ENCODE data around the gene MRGPRX2. TPM values are rescaled to one million over a fixed set of nuclear protein-coding genes. Genes with fewer than 3 reads are reported as not detected.

MRGPRX2 gene
- total RNA-seq, 2 donors from 2014 or later: not detected

GRCh38 chr11:19072464-19072863 is 11.9 kb upstream of the MRGPRX2 start:
- Histone ChIP-seq H3K9ac (ENCODE audit: extremely low read depth, low read length, poor library complexity, severe bottlenecking) (no peak overlapping the region), H3K36me3 (ENCODE audit: control insufficient read depth, insufficient read depth, low read length) (no peaks in the 10 kb centered on the region), H3K9me3 (ENCODE audit: control insufficient read depth, low read length) (no peaks in the 10 kb centered on the region), H3K27me3 (ENCODE audit: control insufficient read depth, insufficient read depth, low read length, poor library complexity, severe bottlenecking) (peaks cover 10% of the 10 kb centered on the region), H3K4me1 (ENCODE audit: control insufficient read depth, insufficient read depth, low read length) (no peaks in the 10 kb centered on the region), H3K4me3 (ENCODE audit: low read length) (no peak overlapping the region), H3K27ac (ENCODE audit: low read depth, low read length) (no peak overlapping the region)
- 89 to 93% methylated on average over 3 to 5 of the region's 5 CpGs for WGBS, 2 experiments (ENCODE audit: insufficient coverage in 1 of 2, insufficient read length in 1 of 2)
- Mint-ChIP-seq H3K9me3 (no peaks in the 10 kb centered on the region), H3K27me3 (ENCODE audit: insufficient read depth) (peaks cover 2% of the 10 kb centered on the region), H3K27ac (no peak overlapping the region), H3K36me3 (ENCODE audit: low read depth) (no peaks in the 10 kb centered on the region), H3K4me1 (peaks cover 10% of the 10 kb centered on the region), H3K4me3 (no peak overlapping the region)
- TF ChIP-seq CTCF (conservative IDR thresholded peaks at IDR 0.05): no peak
- DNase-seq: no peak

- Histone ChIP-seq H3K4me1 (ENCODE audit: control insufficient read depth, insufficient read depth, low read length) (no peaks in the 10 kb centered on the region), H3K9me3 (ENCODE audit: control insufficient read depth, low read length) (no peaks in the 10 kb centered on the region), H3K9ac (ENCODE audit: extremely low read depth, low read length, poor library complexity, severe bottlenecking) (no peak overlapping the region), H3K4me3 (ENCODE audit: low read length) (no peak overlapping the region), H3K27me3 (ENCODE audit: control insufficient read depth, insufficient read depth, low read length, poor library complexity, severe bottlenecking) (peaks cover 8% of the 10 kb centered on the region), H3K27ac (ENCODE audit: low read depth, low read length) (no peak overlapping the region), H3K36me3 (ENCODE audit: control insufficient read depth, insufficient read depth, low read length) (no peaks in the 10 kb centered on the region)
- TF ChIP-seq CTCF (conservative IDR thresholded peaks at IDR 0.05): peak; percentile 98
- 15 to 18% methylated on average over 5 to 10 of the region's 11 CpGs for WGBS, 2 experiments (ENCODE audit: insufficient coverage in 1 of 2, insufficient read length in 1 of 2)
- Mint-ChIP-seq H3K36me3 (ENCODE audit: low read depth) (no peaks in the 10 kb centered on the region), H3K4me1 (peaks cover 8% of the 10 kb centered on the region), H3K9me3 (no peaks in the 10 kb centered on the region), H3K27me3 (ENCODE audit: insufficient read depth) (peaks cover 2% of the 10 kb centered on the region), H3K4me3 (peak overlapping the region; percentile 21), H3K27ac (peak overlapping the region; percentile 65)
- peak; percentile 88 for DNase-seq
Observed at GRCh38 chr11:19071255-19071654, 10.7 kb upstream of the MRGPRX2 start.

GRCh38 chr11:19059833-19060232 is 684 bp downstream of the MRGPRX2 start:
- no peak overlapping the region for H3K27ac Mint-ChIP-seq
- H3K4me1 Mint-ChIP-seq: peaks cover 6% of the 10 kb centered on the region
- no peaks in the 10 kb centered on the region for H3K9me3 ChIP-seq (ENCODE audit: control insufficient read depth, low read length)
- H3K9ac ChIP-seq (ENCODE audit: extremely low read depth, low read length, poor library complexity, severe bottlenecking): no peak overlapping the region
- no peak overlapping the region for H3K27ac ChIP-seq (ENCODE audit: low read depth, low read length)
- H3K4me1 ChIP-seq (ENCODE audit: control insufficient read depth, insufficient read depth, low read length): no peaks in the 10 kb centered on the region
- no peaks in the 10 kb centered on the region for H3K36me3 ChIP-seq (ENCODE audit: control insufficient read depth, insufficient read depth, low read length)
- no peak overlapping the region for H3K4me3 Mint-ChIP-seq
- no peaks in the 10 kb centered on the region for H3K9me3 Mint-ChIP-seq
- H3K4me3 ChIP-seq (ENCODE audit: low read length): no peak overlapping the region
- peak; percentile 37 for TF ChIP-seq CTCF (conservative IDR thresholded peaks at IDR 0.05)
- H3K36me3 Mint-ChIP-seq (ENCODE audit: low read depth): no peaks in the 10 kb centered on the region
- DNase-seq: no peak
- H3K27me3 Mint-ChIP-seq (ENCODE audit: insufficient read depth): peaks cover 32% of the 10 kb centered on the region
- 89 to 100% methylated on average over 2 to 5 of the region's 5 CpGs for WGBS, 2 experiments (ENCODE audit: insufficient coverage in 1 of 2, insufficient read length in 1 of 2)
- H3K27me3 ChIP-seq (ENCODE audit: control insufficient read depth, insufficient read depth, low read length, poor library complexity, severe bottlenecking): peaks cover 19% of the 10 kb centered on the region

All from endodermal cell (in vitro differentiated cells).